AG20443 (cell line): ENCODE measurements around the gene DFFA.
"Not testable (repeated sequence)": the region's sequence is repeated elsewhere in the genome, so short reads cannot be mapped to it uniquely, and the experiment has no call there.

Source experiments
- DNase-seq: peaks from one replicate; pipeline ENCODE4 v3.0.0; 2012; ENCODE audit warnings: low spot score, mixed read lengths

DFFA gene

GRCh38 chr1:10459184-10459583 is 13.1 kb downstream of the DFFA start:
- DNase-seq = peak; percentile 69

- no peak for DNase-seq
Measured at GRCh38 chr1:10457875-10458274, 14.5 kb downstream of the DFFA start.

- DNase-seq = not testable (repeated sequence)
Measured at GRCh38 chr1:10457462-10457861, 14.9 kb downstream of the DFFA start.

- no peak for DNase-seq
Measured at GRCh38 chr1:10456661-10457060, 15.7 kb downstream of the DFFA start.

GRCh38 chr1:10456048-10456447 is 16.3 kb downstream of the DFFA start:
- DNase-seq = no peak

GRCh38 chr1:10451287-10451686 is 21.0 kb downstream of the DFFA start:
- peak; percentile 84 for DNase-seq

GRCh38 chr1:10450836-10451235 is 21.5 kb downstream of the DFFA start:
- DNase-seq = peak; percentile 21

- peak; percentile 18 for DNase-seq
Measured at GRCh38 chr1:10450156-10450814, 22.0 kb downstream of the DFFA start.

- no peak for DNase-seq
Measured at GRCh38 chr1:10449751-10450150, 22.6 kb downstream of the DFFA start, which contains the start of gene CORT. TSS of gene CORT (plus strand) at chr1:10450031. CDS start at chr1:10450224, 193 bp downstream.

GRCh38 chr1:10446790-10447422 is 25.4 kb downstream of the DFFA start:
- no peak for DNase-seq

GRCh38 chr1:10444795-10445397 is 27.4 kb downstream of the DFFA start:
- DNase-seq = no peak

GRCh38 chr1:10444248-10444647 is 28.1 kb downstream of the DFFA start:
- DNase-seq = no peak

GRCh38 chr1:10440794-10441193 is 31.5 kb downstream of the DFFA start:
- DNase-seq = no peak

- no peak for DNase-seq
Measured at GRCh38 chr1:10440305-10440704, 32.0 kb downstream of the DFFA start.

GRCh38 chr1:10438677-10439163 is 33.6 kb downstream of the DFFA start:
- DNase-seq = no peak

GRCh38 chr1:10437052-10437451 is 35.3 kb downstream of the DFFA start:
- DNase-seq = no peak

- no peak for DNase-seq
Measured at GRCh38 chr1:10434590-10434989, 37.7 kb downstream of the DFFA start.

GRCh38 chr1:10433790-10434189 is 38.5 kb downstream of the DFFA start:
- no peak for DNase-seq

- no peak for DNase-seq
Measured at GRCh38 chr1:10432910-10433700, 39.2 kb downstream of the DFFA start.

GRCh38 chr1:10431070-10431730 is 41.1 kb downstream of the DFFA start:
- DNase-seq = peak; percentile 35

- DNase-seq = peak; percentile 100
Measured at GRCh38 chr1:10430216-10431069, 41.9 kb downstream of the DFFA start, which contains the start of gene CENPS. TSS of gene CENPS (plus strand) at chr1:10430433. CDS start at chr1:10430518, 85 bp downstream.
